Right lobe of liver (tissue), 6 donors: Measurements from ENCODE around the gene ARHGEF7. TPM values are rescaled to one million over a fixed set of nuclear protein-coding genes. Genes with fewer than 3 reads are reported as not detected.
A peak's percentile ranks its signal among the peaks of the same experiment; 100 is the strongest.

ENCODE experiments used
- ATAC-seq, 4 donors: fragments of 200-7000 bp; cut with Tn5 transposase; one replicate each; pipeline ENCODE4 v1.9.1; 2020; ENCODE audit warnings: mild to moderate bottlenecking in 4 of 4, moderate library complexity in 4 of 4
- DNase-seq, 3 donors: peaks; one replicate each; pipeline ENCODE4 v3.0.0-alpha.2; 2020
- H3K27ac ChIP-seq, 3 donors: fragments of 200-600 bp; one replicate each; pipeline ENCODE4 v1.8.0; 2022
- H3K27me3 ChIP-seq, 2 donors: fragments of 200-600 bp; one replicate each; pipeline ENCODE4 v1.8.0; 2022
- H3K36me3 ChIP-seq, 4 donors: fragments of 200-600 bp; sonication (generic) in 1 of 4; one replicate each; pipeline versions ENCODE4 v1.5.1 to v1.8.0; 2017 to 2022; ENCODE audit warnings: control low read depth in 1 of 4
- H3K4me1 ChIP-seq, 4 donors: fragments of 200-600 bp; sonication (generic) in 1 of 4; one replicate each; pipeline versions ENCODE4 v1.5.1 to v1.8.0; 2017 to 2022; ENCODE audit warnings: control low read depth in 1 of 4
- H3K4me3 ChIP-seq, 3 donors: fragments of 200-600 bp; one replicate each; pipeline ENCODE4 v1.8.0; 2022
- H3K9me3 ChIP-seq, 4 donors: fragments of 200-600 bp; sonication (generic) in 1 of 4; one replicate each; pipeline versions ENCODE4 v1.5.1 to v1.8.0; 2017 to 2022; ENCODE audit warnings: control low read depth in 1 of 4
- CTCF ChIP-seq, 4 donors: fragments of 200-600 bp in 3 of 4; fragments of 450-650 bp in 1 of 4; IDR thresholded peaks; one replicate each; pipeline versions ENCODE4 v1.5.1 to v1.8.0; 2016 to 2022; ENCODE audit warnings: antibody characterized with exemption in 4 of 4, mild to moderate bottlenecking in 2 of 4
- POLR2A ChIP-seq: fragments of 450-650 bp; IDR thresholded peaks from one replicate; pipeline ENCODE4 v1.6.1; 2017; ENCODE audit warnings: antibody characterized with exemption, mild to moderate bottlenecking
- WGBS: methylation state at CpG from one replicate; pipeline ENCODE4 v1.1.6; 2018; ENCODE audit warnings: low coverage, low lambda C conversion rate; ENCODE audit not compliant: insufficient coverage; ENCODE audit errors: missing lambda C conversion rate; 5-methylcytosine and 5-hydroxymethylcytosine counted together
- intact Hi-C, 2 donors: fragments of 100-400 bp; cut with DNase I; formaldehyde crosslinking; loops; one replicate each; pipeline versions ENCODE4 v1.11.2 to v1.14.1; 2022
- total RNA-seq, 6 experiments: library from RNA; depleted of rRNA in 2 of 6; stranded (reverse); fragments of >200 nt in 2 of 6; fragmentation: NEBNext Ultra II Directional in 3 of 6; extraction: Animal tissue kit (Norgen Biotek cat#: 25700) in 3 of 6; gene quantifications; one replicate each; pipeline versions ENCODE4 v1.1.0 to v1.2.4, GENCODE V29; 2016 to 2023
- donor health status: DM: no; HTN: yes; CAD: no.
- donor health status: DM: no; HTN: no; CAD: no.
- donor health status: DM: no; HTN: no; CAD: no.
- donor health status: DM: no; HTN: yes; CAD: no.
- donor health status: DM: no; HTN: yes; CAD: no.

ARHGEF7 gene
- total RNA-seq, 6 experiments from 2014 or later = 22.0 to 40.1 (median 33.8) TPM

GRCh38 chr13:111312944-111313590, 198.0 kb downstream of the ARHGEF7 start:
- H3K4me3 ChIP-seq = no peak overlapping the region
- no peaks in the 10 kb centered on the region for H3K27me3 ChIP-seq
- H3K4me1 ChIP-seq = no peaks in the 10 kb centered on the region
- no peak for DNase-seq
- TF ChIP-seq POLR2A (no peak), CTCF (IDR thresholded peaks at IDR 0.05) (no peak)
- intact Hi-C loops = no loop called here
- WGBS = no CpG with 5 or more reads among the region's 17 CpGs
- H3K9me3 ChIP-seq = no peaks in the 10 kb centered on the region
- no peaks in the 10 kb centered on the region for H3K36me3 ChIP-seq
- ATAC-seq = peak in 1 of 4 donors; percentile 14
- H3K27ac ChIP-seq = no peak overlapping the region

GRCh38 chr13:111313911-111314425, 198.9 kb downstream of the ARHGEF7 start:
- DNase-seq (no peak), ATAC-seq (no peak)
- Histone ChIP-seq H3K36me3 (no peaks in the 10 kb centered on the region), H3K4me3 (no peak overlapping the region), H3K9me3 (no peaks in the 10 kb centered on the region), H3K27ac (no peak overlapping the region), H3K4me1 (no peaks in the 10 kb centered on the region), H3K27me3 (no peaks in the 10 kb centered on the region)
- TF ChIP-seq CTCF (IDR thresholded peaks at IDR 0.05) (no peak), POLR2A (no peak)
- WGBS = 100% methylated on average over 2 of the region's 14 CpGs
- intact Hi-C loops = no loop called here

GRCh38 chr13:111314852-111315251, 199.7 kb downstream of the ARHGEF7 start:
- Histone ChIP-seq H3K4me1 (no peaks in the 10 kb centered on the region), H3K9me3 (no peaks in the 10 kb centered on the region), H3K36me3 (no peaks in the 10 kb centered on the region), H3K4me3 (no peak overlapping the region), H3K27me3 (no peaks in the 10 kb centered on the region), H3K27ac (no peak overlapping the region)
- intact Hi-C loops = no loop called here
- 89% methylated on average over 5 of the region's 6 CpGs for WGBS
- ATAC-seq (no peak), DNase-seq (no peak)
- no peak for TF ChIP-seq POLR2A
- TF ChIP-seq CTCF (IDR thresholded peaks at IDR 0.05) = no peak

- no CpG with 5 or more reads among the region's 15 CpGs for WGBS
- intact Hi-C loops = no loop called here
- DNase-seq = no peak
These were observed 200.4 kb downstream of the ARHGEF7 start for GRCh38 chr13:111315347-111315995.

More at GRCh38 chr13:111315347-111315995, 200.4 kb downstream of the ARHGEF7 start:
- Histone ChIP-seq H3K4me3 (no peak overlapping the region), H3K4me1 (no peaks in the 10 kb centered on the region), H3K9me3 (no peaks in the 10 kb centered on the region), H3K27me3 (no peaks in the 10 kb centered on the region), H3K27ac (no peak overlapping the region), H3K36me3 (no peaks in the 10 kb centered on the region)
- no peak for TF ChIP-seq POLR2A
- no peak for TF ChIP-seq CTCF (IDR thresholded peaks at IDR 0.05)
- ATAC-seq = peak in 1 of 4 donors; percentile 9
